HG03469 (cell line): Measurements from ENCODE around the gene ADAMTSL1.

Source experiments
- ATAC-seq: cut with Tn5 transposase; IDR thresholded peaks from one replicate; pipeline ENCODE4 v1.9.1; 2021; ENCODE audit warnings: mild to moderate bottlenecking, moderate library complexity, moderate number of reproducible peaks; ENCODE audit not compliant: unreplicated experiment

ADAMTSL1 gene

DNA sequence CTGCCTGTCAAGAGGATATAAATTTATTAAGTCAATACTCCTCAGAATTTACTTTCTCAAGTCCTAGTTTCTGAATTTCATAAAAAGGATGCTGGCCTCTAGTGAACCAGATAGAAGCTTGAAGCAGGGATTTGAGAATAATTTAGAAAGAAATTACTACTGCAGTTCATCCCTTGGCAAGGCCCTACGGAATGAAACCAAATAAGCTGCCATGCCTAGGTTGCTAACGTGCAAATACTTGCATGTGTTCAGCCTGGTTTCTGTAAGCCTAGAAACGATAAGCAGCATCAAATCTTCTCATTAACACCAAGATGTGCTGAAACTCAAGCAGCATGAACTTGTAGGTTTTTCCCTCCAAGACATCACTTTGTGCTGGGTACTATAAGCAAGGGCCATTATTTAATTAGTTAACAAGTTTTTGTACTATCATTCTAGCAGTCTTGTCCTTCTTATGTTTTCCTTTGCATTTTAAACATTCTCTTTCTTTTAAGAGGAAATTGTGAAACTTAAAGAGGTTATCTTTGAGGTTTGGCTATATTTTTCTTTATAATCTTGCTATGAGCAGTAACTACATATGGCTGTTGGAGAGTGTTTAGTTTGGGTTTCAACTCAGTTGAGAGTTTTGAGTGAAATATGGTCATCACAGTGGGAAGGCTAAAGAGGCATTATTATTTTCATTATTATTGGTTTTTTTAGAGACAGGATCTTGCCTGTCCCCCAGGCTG, 71.8 kb downstream of the ADAMTSL1 start:
- ATAC-seq: no peak

DNA sequence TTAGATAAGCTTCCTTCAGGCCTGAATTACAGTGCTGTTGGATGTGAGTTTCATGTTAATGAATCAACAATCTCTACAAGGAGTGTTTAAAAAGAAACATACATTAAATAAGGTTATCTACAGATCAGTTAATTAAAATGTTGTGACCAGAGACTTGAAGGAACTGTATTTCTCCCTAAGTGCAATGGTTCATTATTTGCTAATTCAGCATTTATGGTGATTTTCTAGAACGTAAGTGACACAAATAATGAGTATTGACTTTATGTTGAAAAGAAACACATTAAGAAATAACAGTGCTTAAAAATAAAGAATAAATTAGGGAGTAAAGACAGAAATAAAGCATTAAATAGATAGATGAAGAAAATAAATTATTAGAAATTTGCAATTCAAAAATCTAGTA, 74.5 kb downstream of the ADAMTSL1 start:
- no peak for ATAC-seq

DNA sequence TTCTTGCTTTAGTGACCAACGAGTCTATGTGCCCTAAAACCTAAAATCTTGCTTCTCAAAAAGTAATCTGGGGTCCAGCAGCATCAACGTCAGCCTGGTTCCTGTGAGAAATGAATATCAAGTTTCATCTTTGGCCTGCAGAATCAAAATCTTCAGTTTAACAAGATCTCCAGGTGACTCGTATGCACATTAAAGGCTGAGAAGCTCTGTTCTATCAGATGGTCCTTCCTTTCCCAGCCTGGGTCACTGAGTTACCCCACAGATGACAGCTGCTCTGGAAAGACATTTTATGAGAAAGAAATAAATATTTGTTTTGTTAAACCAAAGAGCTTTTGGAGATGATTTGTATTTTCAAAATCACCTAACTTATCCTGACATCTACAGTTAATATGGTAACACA, 75.8 kb downstream of the ADAMTSL1 start:
- no peak for ATAC-seq

DNA sequence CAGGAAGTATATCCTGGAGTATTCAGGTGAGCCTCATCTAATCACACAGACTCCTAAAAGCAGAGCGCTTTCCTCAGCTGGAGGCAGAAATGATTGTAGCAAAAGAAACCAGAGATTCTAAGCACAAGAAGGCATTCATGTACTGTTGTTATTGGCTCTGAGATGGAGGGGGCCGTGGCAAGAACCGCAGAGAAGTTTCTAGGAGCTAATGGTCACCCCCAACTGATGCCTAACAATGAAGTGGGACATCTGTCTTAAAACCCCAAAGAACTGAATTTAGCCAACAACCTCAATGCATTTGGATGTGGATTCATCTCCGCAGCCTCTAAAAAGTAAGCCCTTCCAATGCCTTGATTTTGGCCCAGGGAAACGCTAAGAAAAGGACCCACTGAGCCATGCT, 76.3 kb downstream of the ADAMTSL1 start:
- no peak for ATAC-seq

DNA sequence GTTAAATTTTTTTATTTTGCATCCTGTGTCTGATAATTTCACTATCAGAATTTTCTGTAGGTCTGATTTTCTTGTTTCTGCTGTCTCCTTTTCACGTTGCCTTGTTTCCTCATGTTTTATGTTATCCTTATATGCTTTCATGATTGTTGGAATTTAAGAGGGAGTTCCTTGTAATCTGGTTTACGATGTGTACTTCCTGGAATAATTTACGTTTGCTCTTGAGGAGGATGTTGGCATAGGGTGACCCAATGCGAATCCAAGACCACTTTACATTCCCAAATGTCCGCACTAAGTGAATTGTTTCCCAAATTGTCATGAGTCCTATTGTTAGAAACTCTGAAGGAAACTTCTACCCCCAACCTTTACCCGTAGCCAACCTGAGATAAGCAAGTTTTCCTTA, 80.3 kb downstream of the ADAMTSL1 start:
- no peak for ATAC-seq

DNA sequence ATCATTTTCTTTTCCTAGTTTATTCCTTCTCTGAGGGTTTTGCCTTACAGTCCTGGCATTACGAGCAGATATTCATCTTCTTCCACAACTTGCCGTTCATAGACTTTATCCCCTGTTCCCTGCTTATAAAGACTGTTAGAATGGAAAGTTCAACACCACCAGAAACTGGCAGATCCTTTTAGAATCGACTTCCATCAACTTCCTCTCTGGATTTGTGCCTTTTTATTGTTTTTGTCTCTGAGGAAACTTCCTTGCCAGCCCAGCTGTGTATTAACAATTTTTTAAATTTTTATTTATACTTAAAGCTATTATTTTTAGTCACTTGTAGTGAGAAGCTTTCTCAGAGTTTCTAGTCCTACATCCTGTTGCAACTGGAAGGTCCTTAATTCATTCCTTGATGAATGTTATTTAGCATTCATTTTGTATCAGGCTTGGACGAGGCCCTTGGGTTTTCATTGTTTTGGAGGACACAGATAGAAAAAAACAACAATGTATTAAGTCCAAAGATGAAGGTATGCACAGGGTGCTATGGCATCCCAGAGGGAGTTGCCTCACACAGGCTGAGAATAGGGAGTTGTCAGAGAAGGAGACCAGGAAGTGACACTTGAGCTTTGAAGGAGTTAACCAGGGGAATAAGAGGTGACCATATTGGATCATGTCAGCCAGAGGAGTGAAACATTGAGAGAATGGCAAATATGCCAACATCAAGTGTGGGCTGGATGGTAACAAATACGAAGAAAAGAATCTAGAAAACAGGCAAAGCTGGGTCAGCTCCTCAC, 81.3 kb downstream of the ADAMTSL1 start:
- no peak for ATAC-seq

DNA sequence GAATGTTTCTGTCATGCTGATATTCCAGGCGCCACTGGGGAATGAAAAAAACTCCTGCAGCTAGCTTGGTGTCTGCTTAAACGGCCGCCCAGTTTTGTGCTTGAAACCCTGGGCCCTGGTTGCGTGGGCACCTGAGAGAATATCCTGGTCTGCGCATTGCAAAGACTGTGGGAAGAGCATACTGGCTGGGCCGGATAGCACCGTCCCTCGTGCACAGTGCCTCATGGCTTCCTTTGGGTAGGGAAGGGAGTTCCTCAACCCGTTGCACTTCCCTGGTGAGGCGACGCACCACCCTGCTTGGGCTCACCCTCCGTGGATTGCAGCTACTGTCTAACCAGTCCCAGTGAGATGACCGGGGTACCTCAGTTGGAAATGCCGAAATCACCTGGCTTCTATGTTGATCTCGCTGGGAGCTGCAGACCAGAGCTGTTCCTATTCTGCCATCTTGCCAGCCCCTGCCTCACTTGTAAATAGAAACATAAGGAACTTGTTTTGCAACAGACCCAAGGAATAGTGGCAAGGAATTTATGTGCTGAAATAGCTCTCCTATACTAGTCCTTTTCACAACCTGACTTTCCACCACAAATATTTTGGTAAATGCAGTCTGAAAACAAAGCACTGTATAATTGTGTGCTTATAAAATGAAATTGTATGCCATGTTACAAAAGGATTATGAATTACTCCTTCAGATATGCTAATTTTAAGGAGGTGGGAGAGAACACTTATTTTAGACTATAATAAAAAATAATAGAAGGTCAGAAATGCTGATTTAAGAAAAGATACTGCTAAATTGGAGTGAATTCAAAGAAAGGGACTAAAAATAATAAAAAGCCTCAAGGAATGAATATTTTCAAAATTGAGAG, 90.3 kb downstream of the ADAMTSL1 start:
- ATAC-seq: no peak

DNA sequence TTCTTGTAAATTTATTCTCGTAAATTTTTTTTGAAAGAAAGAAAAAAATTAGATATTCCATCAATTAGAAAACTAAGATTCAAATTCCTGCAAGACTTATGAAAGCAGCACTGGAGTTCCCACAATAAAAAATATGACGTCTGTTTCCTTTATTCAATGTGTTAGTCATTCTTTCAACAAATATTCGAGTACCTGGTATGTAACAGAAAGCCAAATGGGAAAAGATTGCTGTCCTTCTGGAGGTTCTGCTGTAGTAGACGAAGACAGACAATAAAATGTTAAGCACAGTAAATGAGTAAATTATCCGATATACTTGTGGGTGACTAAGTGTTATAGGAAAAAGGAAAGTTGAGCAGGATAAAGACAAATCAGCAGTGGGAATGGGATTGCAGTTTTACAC, 92.2 kb downstream of the ADAMTSL1 start:
- ATAC-seq: no peak

DNA sequence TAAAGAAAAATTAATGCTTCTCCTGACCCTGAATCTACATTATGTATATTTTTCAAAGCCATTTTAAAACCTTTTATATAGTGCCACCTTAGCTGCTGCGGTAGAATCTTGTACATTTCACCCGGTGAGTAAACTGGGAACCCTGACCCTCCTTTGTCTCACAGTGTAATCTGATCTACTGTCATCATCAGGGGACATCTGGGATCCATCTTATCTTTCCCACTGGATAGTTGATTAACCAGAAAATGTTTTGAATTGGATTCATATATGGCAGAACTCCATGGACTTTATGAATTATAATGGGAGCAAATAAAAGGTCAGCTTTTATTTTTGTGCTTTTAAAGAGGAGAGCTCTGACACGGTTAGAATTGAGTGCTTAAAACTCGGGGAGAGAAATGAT, 95.0 kb downstream of the ADAMTSL1 start:
- ATAC-seq: no peak

DNA sequence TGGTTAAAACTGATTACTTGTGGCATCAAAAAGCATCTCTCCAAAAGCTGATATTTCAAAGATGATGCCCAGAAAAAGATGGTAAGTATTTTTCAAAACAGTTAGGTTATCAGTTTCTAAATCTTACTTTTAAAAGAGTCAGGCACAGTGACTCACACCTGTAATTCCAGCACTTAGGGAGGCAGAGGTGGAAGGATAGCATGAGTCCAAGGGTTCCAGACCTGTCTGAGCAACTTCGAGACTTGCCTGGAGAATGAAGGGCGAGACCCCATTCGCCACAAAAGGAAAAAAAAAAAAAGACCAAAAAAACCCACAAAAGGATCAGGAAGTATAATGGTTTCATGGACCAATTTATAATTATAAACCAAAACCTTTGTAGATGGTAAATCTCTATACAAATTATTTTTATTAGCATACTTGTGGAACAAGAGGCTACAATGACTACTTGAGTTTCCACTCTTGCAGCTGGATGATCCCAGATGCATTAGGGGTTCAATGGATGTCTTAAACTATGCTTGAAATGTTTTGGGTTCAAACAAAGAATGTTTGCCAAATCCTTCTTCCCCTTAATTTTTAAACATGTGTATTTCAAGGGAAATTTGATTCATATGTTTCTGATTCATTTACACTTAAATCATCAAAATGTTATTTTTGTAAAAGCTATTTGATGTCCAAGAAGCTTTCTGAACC, 96.1 kb downstream of the ADAMTSL1 start:
- ATAC-seq: no peak

DNA sequence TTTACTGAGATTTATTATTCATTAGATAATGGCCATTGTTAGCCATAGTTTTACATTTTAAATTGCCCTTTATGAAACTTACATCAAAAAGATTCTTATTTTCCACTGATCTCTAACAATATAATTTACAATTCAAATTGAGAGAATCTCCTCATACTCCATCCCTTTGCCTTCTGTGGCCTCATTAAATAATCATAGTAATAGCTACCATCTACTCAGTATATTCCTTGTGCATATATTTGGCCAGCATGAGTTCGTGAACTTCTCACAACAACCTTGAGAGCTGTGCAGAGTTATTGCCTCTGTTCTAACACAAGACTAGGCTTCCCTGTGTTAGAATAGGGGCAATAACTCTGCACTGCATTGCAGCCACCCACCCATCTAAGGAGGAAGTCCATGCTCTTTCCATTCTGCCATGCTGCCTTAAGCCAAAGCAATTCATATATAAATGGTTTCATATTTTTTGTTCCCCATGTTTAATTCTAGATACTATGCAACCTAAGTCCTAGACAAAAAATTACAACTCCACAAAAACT, 99.1 kb downstream of the ADAMTSL1 start:
- no peak for ATAC-seq

DNA sequence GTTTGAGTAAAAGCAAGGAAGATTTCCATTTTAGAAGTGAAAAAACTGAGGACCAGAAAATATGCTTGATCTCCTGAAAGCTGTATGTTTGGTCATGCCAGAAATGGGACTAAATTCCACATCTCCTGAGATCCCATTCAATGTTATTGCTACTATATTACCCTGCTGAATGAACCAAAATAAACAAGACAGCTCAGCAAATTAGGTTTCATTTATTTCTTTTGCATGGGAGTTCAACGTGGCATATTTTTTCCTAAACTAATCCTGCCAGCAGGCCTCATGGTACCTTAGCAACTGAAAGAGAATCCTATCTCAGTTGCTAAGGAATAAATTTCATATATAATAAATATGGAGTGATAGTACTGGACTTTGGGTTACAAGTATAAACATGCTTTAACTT, 101.7 kb downstream of the ADAMTSL1 start:
- ATAC-seq: no peak

DNA sequence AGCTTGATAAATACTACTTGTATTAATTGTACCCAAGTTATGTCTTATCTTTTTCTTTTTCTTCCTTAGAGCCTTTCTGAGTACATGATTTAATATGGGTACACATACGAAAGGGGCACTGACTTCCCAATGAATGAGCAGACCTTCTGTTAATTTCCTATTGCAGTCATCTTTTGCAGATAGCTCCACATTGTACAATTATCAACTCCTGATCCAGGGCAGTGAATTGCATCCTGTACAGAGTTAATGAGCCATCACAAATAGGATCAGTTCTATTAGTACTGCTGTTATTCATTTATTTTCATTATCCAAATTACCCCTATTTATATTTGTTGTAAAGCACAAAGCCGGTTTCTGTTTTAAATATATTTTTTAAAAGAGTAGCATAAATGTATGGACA, 105.6 kb downstream of the ADAMTSL1 start:
- ATAC-seq: no peak

DNA sequence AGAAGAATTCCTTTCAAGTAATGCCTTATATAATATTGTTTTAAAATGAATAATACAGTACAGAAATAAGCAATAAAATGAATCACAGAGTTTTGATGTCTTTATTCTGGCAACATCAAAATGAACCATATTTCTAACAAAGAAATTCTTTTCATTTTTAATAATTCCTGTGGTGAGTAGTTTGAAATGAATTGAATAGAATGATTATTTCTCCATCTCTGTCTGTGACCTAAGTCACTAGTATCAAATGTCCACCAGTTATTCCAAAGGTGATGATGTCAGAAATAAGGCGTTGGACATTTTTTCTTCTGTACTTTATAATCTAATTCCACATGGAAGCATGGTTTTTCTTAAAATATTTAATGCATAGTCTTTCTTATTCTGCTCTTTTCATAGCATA, 106.2 kb downstream of the ADAMTSL1 start:
- ATAC-seq: no peak

DNA sequence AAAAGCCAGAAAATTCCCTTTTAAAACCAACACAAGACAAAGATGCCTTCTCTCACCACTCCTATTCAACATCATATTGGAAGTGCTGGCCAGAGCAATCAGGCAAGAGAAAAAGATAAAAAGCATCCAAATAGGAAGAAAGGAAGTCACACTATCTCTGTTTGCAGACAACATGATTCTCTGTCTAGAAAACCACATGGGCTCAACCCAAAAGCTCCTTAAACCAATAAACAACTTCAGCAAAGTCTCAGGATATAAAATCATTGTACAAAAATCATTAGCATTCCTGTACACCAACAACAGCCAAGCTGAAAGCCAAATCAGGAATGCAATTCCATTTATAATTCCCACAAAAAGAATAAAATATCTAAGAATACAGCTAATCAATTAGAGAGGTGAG, 112.0 kb downstream of the ADAMTSL1 start:
- no peak for ATAC-seq

DNA sequence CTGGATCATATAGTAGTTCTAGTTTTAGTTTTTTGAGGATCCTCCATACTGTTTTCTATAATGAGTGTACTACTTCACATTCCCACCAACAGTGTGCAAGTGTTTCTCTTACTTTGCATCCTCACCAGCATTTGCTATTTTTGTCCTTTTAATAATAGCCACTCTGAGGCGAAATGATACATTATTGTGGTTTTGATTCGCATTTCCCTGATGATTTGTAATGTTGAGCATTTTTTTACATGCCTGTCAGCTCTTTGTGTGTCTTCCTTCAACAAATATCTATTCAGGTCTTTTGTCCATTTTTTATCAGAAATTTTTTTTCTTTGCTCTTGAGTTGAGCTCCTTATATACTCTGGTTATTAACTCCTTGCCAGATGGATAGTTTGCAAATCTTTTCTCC, 114.0 kb downstream of the ADAMTSL1 start:
- ATAC-seq: no peak

DNA sequence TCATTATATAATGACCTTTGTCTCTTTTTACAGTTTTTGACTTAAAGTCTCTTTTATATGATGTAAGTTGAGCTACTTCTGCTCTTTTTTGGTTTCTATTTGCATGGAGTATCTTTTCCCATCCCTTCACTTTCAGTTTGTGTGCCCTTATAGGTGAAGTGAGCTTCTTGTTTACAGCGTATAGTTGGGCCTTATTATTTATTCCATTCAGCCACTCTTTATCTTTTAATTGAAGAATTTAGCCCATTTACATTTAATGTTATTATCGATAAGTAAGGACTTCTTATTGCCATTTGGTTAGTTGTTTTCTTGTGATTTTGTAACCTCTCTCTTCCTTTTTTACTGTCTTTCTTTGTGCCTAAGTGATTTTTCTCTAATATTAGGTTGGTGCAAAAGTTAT, 117.3 kb downstream of the ADAMTSL1 start:
- ATAC-seq: no peak

DNA sequence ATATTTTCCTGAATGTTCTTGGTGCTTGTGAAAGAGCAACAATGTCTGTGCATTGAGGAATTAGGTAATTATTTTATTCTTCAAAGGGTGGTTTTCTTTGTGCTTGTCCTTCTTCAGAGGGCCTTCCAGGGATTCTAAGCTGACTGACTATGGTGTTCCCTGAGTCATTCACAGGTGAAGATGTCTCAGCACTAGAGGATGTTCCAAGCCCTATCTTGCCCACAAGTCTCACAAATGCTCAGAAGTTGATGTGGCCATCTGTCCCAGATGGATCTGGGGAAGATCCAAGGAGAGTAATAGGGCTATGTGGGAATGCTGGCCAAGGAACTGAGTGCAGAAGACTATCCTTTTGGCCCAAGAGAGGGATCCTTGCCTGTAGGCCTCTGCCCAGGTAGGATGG, 120.9 kb downstream of the ADAMTSL1 start:
- no peak for ATAC-seq

DNA sequence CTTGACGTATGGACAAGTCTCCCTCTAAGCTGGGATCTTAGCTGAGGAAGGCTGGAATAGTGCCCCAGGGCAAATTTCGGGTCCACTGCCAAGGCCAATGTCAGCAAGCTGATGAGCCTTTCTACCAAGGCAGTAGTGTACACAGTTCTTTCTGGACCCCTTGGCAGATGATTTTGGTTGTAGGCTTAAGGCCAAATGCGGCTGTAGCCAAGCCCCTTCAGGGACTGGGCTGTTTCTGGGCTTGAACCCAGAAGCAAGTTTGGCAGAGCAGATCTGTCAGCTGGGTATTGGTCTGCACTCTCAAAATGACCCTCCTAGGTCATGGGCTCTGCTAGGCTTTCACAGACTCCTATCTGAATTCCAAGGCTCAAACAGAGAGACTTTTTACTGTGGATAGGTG, 121.6 kb downstream of the ADAMTSL1 start:
- no peak for ATAC-seq

DNA sequence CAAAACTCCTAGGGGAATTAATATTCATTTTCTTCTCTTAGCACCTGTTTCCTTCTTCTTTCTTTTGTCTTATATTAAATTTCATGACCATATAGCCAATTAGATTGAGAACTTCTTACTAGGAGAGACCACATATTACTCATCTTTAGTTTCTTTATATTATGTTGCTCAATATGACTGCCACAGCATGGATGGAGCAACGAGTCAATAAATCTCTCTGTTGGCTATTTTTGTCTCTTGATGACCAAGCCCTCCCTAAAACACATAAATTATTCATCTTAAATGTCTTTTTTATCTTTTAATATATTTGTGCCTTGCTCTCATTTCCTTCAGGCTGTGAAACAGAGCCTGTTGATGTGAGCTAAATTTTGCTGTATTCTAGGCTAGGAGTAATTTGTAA, 123.0 kb downstream of the ADAMTSL1 start:
- ATAC-seq: no peak

DNA sequence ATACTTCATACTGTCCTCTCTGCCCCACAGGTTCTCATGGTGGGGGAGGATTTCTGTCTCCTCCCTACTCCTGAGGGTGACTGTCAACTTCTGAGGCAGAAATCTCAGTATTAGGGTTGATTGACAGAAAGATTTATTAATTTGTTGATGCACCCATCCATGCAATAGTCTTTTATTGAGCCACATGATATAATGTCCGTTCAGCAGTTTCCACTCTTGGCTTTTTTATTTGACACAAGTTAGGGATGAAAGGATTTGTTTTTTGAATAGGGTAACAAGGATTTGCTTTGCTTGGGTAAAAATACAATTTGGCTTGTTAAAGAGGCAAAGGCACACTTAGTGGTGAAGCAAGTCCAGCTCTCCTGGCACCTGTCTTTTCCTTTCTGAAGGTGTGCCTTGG, 125.0 kb downstream of the ADAMTSL1 start:
- ATAC-seq: no peak
